ENCODE data around the gene ZFHX2. TPM values are rescaled to one million over a fixed set of nuclear protein-coding genes. Genes with fewer than 3 reads are reported as not detected.

Gene ZFHX2
- polyA plus RNA-seq, 1 donor (not counting 4 experiments of a cell fraction or from before 2014, with no cell fraction given): 0.18 TPM

DNA sequence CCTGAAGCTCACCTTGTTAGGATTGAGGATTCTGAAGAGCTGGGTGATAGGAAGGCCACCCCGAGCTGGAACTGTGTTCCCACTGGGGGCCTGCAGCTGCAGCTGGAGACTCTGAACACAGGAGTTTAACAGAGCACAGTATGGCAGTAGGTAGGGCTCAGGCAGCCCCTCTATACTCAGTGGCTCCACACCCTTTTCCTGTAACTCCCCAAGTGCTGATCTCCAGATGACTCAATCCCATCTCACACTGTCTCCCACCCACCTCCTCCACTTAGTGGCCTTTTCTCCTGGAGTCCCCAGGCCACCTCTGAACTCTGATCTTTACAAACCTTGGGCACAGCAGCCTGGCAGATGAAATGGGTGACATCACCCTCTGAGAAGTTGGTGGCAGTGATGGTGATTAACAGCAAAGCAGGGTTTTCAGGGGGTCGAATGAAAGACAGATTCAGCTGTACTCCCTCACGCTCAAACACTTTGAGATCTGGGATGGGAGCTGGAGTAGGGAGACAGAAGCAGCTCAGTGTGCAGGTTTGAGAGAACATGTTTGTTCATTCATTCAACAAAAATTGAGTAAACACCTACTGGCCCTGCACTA lies 8.5 kb upstream of the ZFHX2 start:
- peaks cover 11% of the 10 kb centered on the region for H3K4me1 ChIP-seq (ENCODE audit: control insufficient read depth, extremely low read depth, insufficient read depth, low read length)
- H3K4me3 ChIP-seq (ENCODE audit: control insufficient read depth in 2 of 3, extremely low read depth in 1 of 3, insufficient read depth in 2 of 3, low read depth in 1 of 3, low read length in 3 of 3): no peak overlapping the region
- DNase-seq (ENCODE audit: low read depth, low spot score) (no peak), FAIRE-seq (no peak)
- H3K9me1 ChIP-seq (ENCODE audit: control insufficient read depth, extremely low read depth, insufficient read depth, low read length): no peaks in the 10 kb centered on the region
- H3K27ac ChIP-seq (ENCODE audit: control insufficient read depth, insufficient read depth, low read length): no peak overlapping the region
- dilution Hi-C loops (cut with MboI; ENCODE audit: extremely low pct_ligation_motif_present, low sequenced_read_pairs): no loop called here
- no peaks in the 10 kb centered on the region for H3K9me3 ChIP-seq (ENCODE audit: control insufficient read depth, low read depth, low read length)
- H4K20me1 ChIP-seq (ENCODE audit: control insufficient read depth, extremely low read depth, insufficient read depth, low read length): peaks cover 9% of the 10 kb centered on the region
- H3K27me3 ChIP-seq (ENCODE audit: control insufficient read depth, extremely low read depth, insufficient read depth, low read length): no peaks in the 10 kb centered on the region
- no peak overlapping the region for H3K4me2 ChIP-seq (ENCODE audit: control insufficient read depth, extremely low read depth, insufficient read depth, low read depth, low read length)
- no peak overlapping the region for H2AFZ ChIP-seq (ENCODE audit: control insufficient read depth, low read length)
- no peak overlapping the region for H3K9ac ChIP-seq (ENCODE audit: control insufficient read depth, extremely low read depth, insufficient read depth, low read length)
- TF ChIP-seq, protein P1, sequence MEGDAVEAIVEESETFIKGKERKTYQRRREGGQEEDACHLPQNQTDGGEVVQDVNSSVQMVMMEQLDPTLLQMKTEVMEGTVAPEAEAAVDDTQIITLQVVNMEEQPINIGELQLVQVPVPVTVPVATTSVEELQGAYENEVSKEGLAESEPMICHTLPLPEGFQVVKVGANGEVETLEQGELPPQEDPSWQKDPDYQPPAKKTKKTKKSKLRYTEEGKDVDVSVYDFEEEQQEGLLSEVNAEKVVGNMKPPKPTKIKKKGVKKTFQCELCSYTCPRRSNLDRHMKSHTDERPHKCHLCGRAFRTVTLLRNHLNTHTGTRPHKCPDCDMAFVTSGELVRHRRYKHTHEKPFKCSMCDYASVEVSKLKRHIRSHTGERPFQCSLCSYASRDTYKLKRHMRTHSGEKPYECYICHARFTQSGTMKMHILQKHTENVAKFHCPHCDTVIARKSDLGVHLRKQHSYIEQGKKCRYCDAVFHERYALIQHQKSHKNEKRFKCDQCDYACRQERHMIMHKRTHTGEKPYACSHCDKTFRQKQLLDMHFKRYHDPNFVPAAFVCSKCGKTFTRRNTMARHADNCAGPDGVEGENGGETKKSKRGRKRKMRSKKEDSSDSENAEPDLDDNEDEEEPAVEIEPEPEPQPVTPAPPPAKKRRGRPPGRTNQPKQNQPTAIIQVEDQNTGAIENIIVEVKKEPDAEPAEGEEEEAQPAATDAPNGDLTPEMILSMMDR (optimal IDR thresholded peaks at IDR 0.05 in 1 of 3, IDR thresholded peaks at IDR 0.05 in 1 of 3, conservative IDR thresholded peaks at IDR 0.05 in 1 of 3; ENCODE audit: extremely low read depth in 1 of 3, insufficient read depth in 2 of 3, low read length in 3 of 3): no peak
- no peak for TF ChIP-seq EZH2 (IDR thresholded peaks at IDR 0.05; ENCODE audit: low read length)
- H3K36me3 ChIP-seq (ENCODE audit: control insufficient read depth in 2 of 2, extremely low read depth in 1 of 2, insufficient read depth in 2 of 2, low read length in 2 of 2): peaks cover 40 to 49% of the 10 kb centered on the region in 2 experiments
- H3K79me2 ChIP-seq (ENCODE audit: control insufficient read depth, insufficient read depth, low read length): peaks cover 13% of the 10 kb centered on the region

DNA sequence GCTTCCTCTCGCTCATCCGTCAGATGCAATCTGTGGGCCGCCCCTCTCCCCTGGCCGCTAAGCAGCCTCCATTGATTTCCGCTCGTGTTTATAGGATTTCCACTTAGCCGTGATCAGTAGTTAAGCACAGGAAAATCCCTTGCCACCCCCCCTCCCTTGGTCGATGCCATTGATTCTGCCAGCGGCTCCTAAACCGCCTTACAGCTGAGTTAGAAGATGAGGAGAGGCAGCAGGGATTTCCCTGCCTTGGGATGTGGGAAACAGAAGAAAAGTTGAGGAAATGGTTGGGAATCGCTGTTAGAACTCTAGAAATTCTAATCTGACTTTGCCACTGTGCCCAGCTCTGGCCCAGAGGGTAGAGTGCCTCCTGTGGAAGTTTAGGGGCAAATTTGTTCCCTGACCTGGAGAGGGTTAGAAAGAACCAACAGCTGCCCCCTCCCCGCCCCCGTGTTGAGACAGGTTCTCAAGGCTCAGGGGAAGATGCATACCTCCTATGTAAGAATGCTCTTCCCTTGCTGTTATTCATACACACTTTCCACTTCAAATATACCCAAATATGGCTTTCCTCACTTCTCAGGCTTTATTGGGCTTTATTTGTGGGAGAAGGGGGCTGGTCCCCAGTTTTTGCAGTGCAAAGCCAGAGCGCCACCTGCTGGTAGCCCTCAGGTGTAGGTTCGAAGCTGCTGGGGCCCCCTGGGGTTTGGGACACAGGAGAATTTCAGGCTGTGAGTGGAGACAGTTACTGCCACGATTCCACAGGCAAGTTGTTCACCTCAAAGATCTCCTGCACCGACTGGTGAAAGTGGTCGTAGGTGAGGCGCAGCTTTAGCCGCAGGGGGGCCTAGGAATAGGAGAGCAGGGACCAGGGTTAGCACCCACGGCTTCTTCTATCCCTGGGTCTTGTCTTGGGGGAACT lies 7.7 kb upstream of the ZFHX2 start:
- Histone ChIP-seq H2AFZ (ENCODE audit: control insufficient read depth, low read length) (no peak overlapping the region), H3K9me3 (ENCODE audit: control insufficient read depth, low read depth, low read length) (no peaks in the 10 kb centered on the region), H3K79me2 (ENCODE audit: control insufficient read depth, insufficient read depth, low read length) (peaks cover 12% of the 10 kb centered on the region), H3K9me1 (ENCODE audit: control insufficient read depth, extremely low read depth, insufficient read depth, low read length) (no peaks in the 10 kb centered on the region), H3K4me3 (ENCODE audit: control insufficient read depth in 2 of 3, extremely low read depth in 1 of 3, insufficient read depth in 2 of 3, low read depth in 1 of 3, low read length in 3 of 3) (no peak overlapping the region), H3K36me3 (ENCODE audit: control insufficient read depth in 2 of 2, extremely low read depth in 1 of 2, insufficient read depth in 2 of 2, low read length in 2 of 2) (peaks cover 36 to 44% of the 10 kb centered on the region in 2 experiments), H3K9ac (ENCODE audit: control insufficient read depth, extremely low read depth, insufficient read depth, low read length) (no peak overlapping the region), H4K20me1 (ENCODE audit: control insufficient read depth, extremely low read depth, insufficient read depth, low read length) (peaks cover 9% of the 10 kb centered on the region), H3K4me1 (ENCODE audit: control insufficient read depth, extremely low read depth, insufficient read depth, low read length) (peaks cover 11% of the 10 kb centered on the region), H3K27ac (ENCODE audit: control insufficient read depth, insufficient read depth, low read length) (no peak overlapping the region), H3K4me2 (ENCODE audit: control insufficient read depth, extremely low read depth, insufficient read depth, low read depth, low read length) (no peak overlapping the region), H3K27me3 (ENCODE audit: control insufficient read depth, extremely low read depth, insufficient read depth, low read length) (no peaks in the 10 kb centered on the region)
- no peak for FAIRE-seq
- dilution Hi-C loops (cut with MboI; ENCODE audit: extremely low pct_ligation_motif_present, low sequenced_read_pairs): no loop called here
- DNase-seq (ENCODE audit: low read depth, low spot score): no peak
- TF ChIP-seq EZH2 (IDR thresholded peaks at IDR 0.05; ENCODE audit: low read length): no peak
- TF ChIP-seq, protein P1 (optimal IDR thresholded peaks at IDR 0.05 in 1 of 3, IDR thresholded peaks at IDR 0.05 in 1 of 3, conservative IDR thresholded peaks at IDR 0.05 in 1 of 3; ENCODE audit: extremely low read depth in 1 of 3, insufficient read depth in 2 of 3, low read length in 3 of 3): peak; percentile 78 to 97 (median 94)
